HEK293 (cell line): ENCODE data around the gene CCSER1.
"Not testable (repeated sequence)": the region's sequence is repeated elsewhere in the genome, so short reads cannot be mapped to it uniquely, and the experiment has no call there.

Experiments
- CTCF ChIA-PET: fragments of 350-600 bp; formaldehyde crosslinking; extraction: SDS; loops from one replicate; lab custom pipeline; 2021; ENCODE audit warnings: antibody characterized with exemption; lab: Yijun Ruan, JAX
- POLR2A ChIA-PET: fragments of 300-600 bp; formaldehyde crosslinking; extraction: SDS; loops from one replicate; lab custom pipeline; 2020; ENCODE audit warnings: antibody characterized with exemption, inconsistent platforms; lab: Yijun Ruan, JAX
- H3K27ac ChIP-seq: fragments of 200-500 bp; sonication (Bioruptor generic); 2 replicates; pipeline ENCODE4 v1.5.1; 2014; ENCODE audit warnings: low read depth, low read length, control low read depth, inconsistent platforms; ENCODE audit errors: extremely low read depth
- H3K36me3 ChIP-seq, 2 experiments: fragments of 200-500 bp in 1 of 2; sonication (Bioruptor generic) in 1 of 2; 1 replicate in 1 of 2; 2 replicates in 1 of 2; pipeline ENCODE4 v1.5.1; 2014 to 2017; ENCODE audit warnings: inconsistent platforms in 2 of 2, low read length in 2 of 2; ENCODE audit not compliant: control insufficient read depth in 2 of 2, insufficient read depth in 1 of 2
- H3K4me1 ChIP-seq: fragments of 200-500 bp; sonication (Bioruptor generic); 2 replicates; pipeline ENCODE4 v1.5.1; 2014; ENCODE audit warnings: mild to moderate bottlenecking, low read length, inconsistent platforms; ENCODE audit not compliant: control insufficient read depth, insufficient read depth
- H3K4me3 ChIP-seq: 2 replicates; pipeline ENCODE4 v1.5.1; 2011; ENCODE audit warnings: low read depth, mild to moderate bottlenecking, control low read depth, low read length, moderate library complexity
- H3K9me3 ChIP-seq: fragments of 200-500 bp; sonication (Bioruptor generic); 2 replicates; pipeline ENCODE4 v1.5.1; 2014; ENCODE audit warnings: low read depth, low read length, inconsistent platforms; ENCODE audit not compliant: control insufficient read depth, insufficient read depth
- BCL11B ChIP-seq: fragments of 450-650 bp; formaldehyde crosslinking; IDR thresholded peaks from 2 replicates; pipeline ENCODE4 v1.5.1; 2016; ENCODE audit warnings: low read depth, missing biosample characterization, missing genetic modification characterization
- FEZF1 ChIP-seq: fragments of 450-650 bp; formaldehyde crosslinking; IDR thresholded peaks from 2 replicates; pipeline ENCODE4 v1.5.1; 2016; ENCODE audit warnings: missing biosample characterization, missing genetic modification characterization
- GFI1B ChIP-seq: fragments of 450-650 bp; formaldehyde crosslinking; IDR thresholded peaks from 2 replicates; pipeline ENCODE4 v1.5.1; 2016; ENCODE audit warnings: missing biosample characterization, missing genetic modification characterization
- INSM2 ChIP-seq: fragments of 450-650 bp; formaldehyde crosslinking; IDR thresholded peaks from 2 replicates; pipeline ENCODE4 v1.5.1; 2016; ENCODE audit warnings: missing biosample characterization, missing genetic modification characterization
- KLF16 ChIP-seq: fragments of 450-650 bp; formaldehyde crosslinking; IDR thresholded peaks from 2 replicates; pipeline ENCODE4 v1.5.1; 2017; ENCODE audit warnings: missing biosample characterization, missing genetic modification characterization
- ZFP41 ChIP-seq: fragments of 450-650 bp; formaldehyde crosslinking; IDR thresholded peaks from 2 replicates; pipeline ENCODE4 v1.5.1; 2016; ENCODE audit warnings: missing biosample characterization, missing genetic modification characterization, borderline replicate concordance
- ZNF214 ChIP-seq: fragments of 450-650 bp; formaldehyde crosslinking; IDR thresholded peaks from 2 replicates; pipeline ENCODE4 v1.5.1; 2017; ENCODE audit warnings: missing biosample characterization, mild to moderate bottlenecking, missing genetic modification characterization, borderline replicate concordance
- ZNF223 ChIP-seq: fragments of 450-650 bp; formaldehyde crosslinking; IDR thresholded peaks from 2 replicates; pipeline ENCODE4 v1.5.1; 2016; ENCODE audit warnings: missing biosample characterization, missing genetic modification characterization
- ZNF239 ChIP-seq: fragments of 450-650 bp; formaldehyde crosslinking; IDR thresholded peaks from 2 replicates; pipeline ENCODE4 v1.5.1; 2016; ENCODE audit warnings: missing biosample characterization, missing genetic modification characterization
- ZNF274 ChIP-seq, 2 experiments: fragments of 200-500 bp in 1 of 2; fragments of 450-650 bp in 1 of 2; sonication (Bioruptor generic) in 1 of 2; formaldehyde crosslinking in 1 of 2; IDR thresholded peaks; 2 replicates each; pipeline versions ENCODE4 v1.5.1 to v1.6.1; 2014 to 2016; ENCODE audit warnings: borderline replicate concordance in 1 of 2, inconsistent platforms in 1 of 2, low read length in 1 of 2, missing biosample characterization in 1 of 2, missing genetic modification characterization in 1 of 2
- ZNF292 ChIP-seq: fragments of 450-650 bp; formaldehyde crosslinking; IDR thresholded peaks from 2 replicates; pipeline ENCODE4 v1.5.1; 2016; ENCODE audit warnings: low read depth, missing biosample characterization, missing genetic modification characterization, borderline replicate concordance
- ZNF341 ChIP-seq: fragments of 450-650 bp; formaldehyde crosslinking; IDR thresholded peaks from 2 replicates; pipeline ENCODE4; 2016; ENCODE audit warnings: low read depth, missing biosample characterization, missing genetic modification characterization
- ZNF391 ChIP-seq: fragments of 450-650 bp; formaldehyde crosslinking; IDR thresholded peaks from 2 replicates; pipeline ENCODE4 v1.5.1; 2016; ENCODE audit warnings: low read depth, missing biosample characterization, missing genetic modification characterization, borderline replicate concordance
- ZNF529 ChIP-seq: fragments of 450-650 bp; formaldehyde crosslinking; IDR thresholded peaks from 2 replicates; pipeline ENCODE4 v1.5.1; 2017; ENCODE audit warnings: missing genetic modification characterization, missing biosample characterization; ENCODE audit not compliant: insufficient replicate concordance
- ZNF548 ChIP-seq: fragments of 450-650 bp; formaldehyde crosslinking; IDR thresholded peaks from 2 replicates; pipeline ENCODE4 v1.5.1; 2016; ENCODE audit warnings: missing biosample characterization, missing genetic modification characterization
- ZNF585B ChIP-seq: fragments of 450-650 bp; formaldehyde crosslinking; IDR thresholded peaks from 2 replicates; pipeline ENCODE4 v1.5.1; 2016; ENCODE audit warnings: missing biosample characterization, missing genetic modification characterization
- ZNF596 ChIP-seq: fragments of 450-650 bp; IDR thresholded peaks from 2 replicates; pipeline ENCODE4 v1.5.0; 2018; ENCODE audit warnings: missing biosample characterization, mild to moderate bottlenecking, missing genetic modification characterization, moderate library complexity
- ZNF600 ChIP-seq: fragments of 450-650 bp; formaldehyde crosslinking; IDR thresholded peaks from 2 replicates; pipeline ENCODE4 v1.5.1; 2016; ENCODE audit warnings: missing biosample characterization, missing genetic modification characterization
- ZNF626 ChIP-seq: fragments of 450-650 bp; sonication (Bioruptor Pico); formaldehyde crosslinking; IDR thresholded peaks from 2 replicates; pipeline ENCODE4 v1.5.1; 2018; ENCODE audit warnings: missing biosample characterization, missing genetic modification characterization, inconsistent platforms
- ZNF629 ChIP-seq: fragments of 450-650 bp; formaldehyde crosslinking; IDR thresholded peaks from 2 replicates; pipeline ENCODE4 v1.5.1; 2017; ENCODE audit warnings: missing biosample characterization, missing genetic modification characterization
- ZNF658 ChIP-seq: fragments of 450-650 bp; formaldehyde crosslinking; IDR thresholded peaks from 2 replicates; pipeline ENCODE4; 2016; ENCODE audit warnings: missing biosample characterization, missing genetic modification characterization
- ZNF692 ChIP-seq: fragments of 450-650 bp; formaldehyde crosslinking; IDR thresholded peaks from 2 replicates; pipeline ENCODE4 v1.5.1; 2016; ENCODE audit warnings: missing biosample characterization, missing genetic modification characterization
- ZNF843 ChIP-seq: fragments of 450-650 bp; formaldehyde crosslinking; IDR thresholded peaks from 2 replicates; pipeline ENCODE4 v1.5.1; 2016; ENCODE audit warnings: missing biosample characterization, missing genetic modification characterization

CCSER1 gene

GRCh38 chr4:90904021-90904420 lies 776.8 kb downstream of the CCSER1 start:
- ChIA-PET CTCF (no interaction called here), POLR2A (no interaction called here)
- Histone ChIP-seq H3K27ac (no peak overlapping the region), H3K36me3 (no peaks in the 10 kb centered on the region), H3K4me3 (no peak overlapping the region), H3K9me3 (no peaks in the 10 kb centered on the region), H3K4me1 (no peaks in the 10 kb centered on the region)
- no peak for TF ChIP-seq ZNF529 (tag by site-specific recombination)
- TF ChIP-seq KLF16 (tag by site-specific recombination): no peak
- no peak for TF ChIP-seq ZNF600 (tag by site-specific recombination)
- TF ChIP-seq BCL11B (tag by site-specific recombination): no peak

- no peaks in the 10 kb centered on the region for H3K4me1 ChIP-seq
- no peak for TF ChIP-seq ZNF596
- TF ChIP-seq ZNF629 (tag by site-specific recombination): no peak
- no peak for TF ChIP-seq ZNF658 (tag by site-specific recombination)
- TF ChIP-seq ZNF214 (tag by site-specific recombination): no peak
- TF ChIP-seq FEZF1 (tag by site-specific recombination): no peak
- TF ChIP-seq, all 188 proteins: peak for 0
- POLR2A ChIA-PET: no interaction called here
These were observed 779.0 kb downstream of the CCSER1 start for GRCh38 chr4:90906239-90906638.

GRCh38 chr4:90911724-90912434 lies 784.7 kb downstream of the CCSER1 start:
- CTCF ChIA-PET, H3K9me3 ChIP-seq, H3K4me3 ChIP-seq, H3K27ac ChIP-seq, POLR2A ChIA-PET, H3K4me1 ChIP-seq, H3K36me3 ChIP-seq: not testable (repeated sequence)

More at GRCh38 chr4:90906239-90906638, 779.0 kb downstream of the CCSER1 start:
- no peaks in the 10 kb centered on the region for H3K36me3 ChIP-seq
- CTCF ChIA-PET: no interaction called here
- H3K9me3 ChIP-seq: no peaks in the 10 kb centered on the region
- H3K27ac ChIP-seq: no peak overlapping the region
- H3K4me3 ChIP-seq: no peak overlapping the region

GRCh38 chr4:90922174-90922573 lies 795.0 kb downstream of the CCSER1 start:
- Histone ChIP-seq H3K4me3 (no peak overlapping the region), H3K36me3 (no peaks in the 10 kb centered on the region), H3K9me3 (no peaks in the 10 kb centered on the region), H3K4me1 (no peaks in the 10 kb centered on the region), H3K27ac (no peak overlapping the region)
- CTCF ChIA-PET: no interaction called here
- TF ChIP-seq GFI1B (no peak), ZNF548 (tag by site-specific recombination) (no peak), ZNF391 (tag by site-specific recombination) (no peak)
- POLR2A ChIA-PET: no interaction called here

GRCh38 chr4:90926957-90927356 lies 799.8 kb downstream of the CCSER1 start:
- H3K9me3 ChIP-seq: no peaks in the 10 kb centered on the region
- ChIA-PET POLR2A (no interaction called here), CTCF (no interaction called here)
- H3K36me3 ChIP-seq: no peaks in the 10 kb centered on the region
- H3K27ac ChIP-seq: no peak overlapping the region
- no peaks in the 10 kb centered on the region for H3K4me1 ChIP-seq
- H3K4me3 ChIP-seq: no peak overlapping the region
- TF ChIP-seq ZNF223: no peak
- no peak for TF ChIP-seq ZFP41 (tag by site-specific recombination)
- no peak for TF ChIP-seq INSM2 (tag by site-specific recombination)
- no peak for TF ChIP-seq ZNF274 (IDR thresholded peaks at IDR 0.05; ENCODE audit: low read length)
- TF ChIP-seq ZNF274 (tag by site-specific recombination; IDR thresholded peaks at IDR 0.05; ENCODE audit: borderline replicate concordance): no peak
- TF ChIP-seq ZNF341 (tag by site-specific recombination): no peak
- no peak for TF ChIP-seq ZNF843 (tag by site-specific recombination)
- no peak for TF ChIP-seq ZNF585B (tag by site-specific recombination)
- no peak for TF ChIP-seq FEZF1 (tag by site-specific recombination)
- no peak for TF ChIP-seq ZNF626
- no peak for TF ChIP-seq ZNF692
- no peak for TF ChIP-seq ZNF292 (tag by site-specific recombination)
- no peak for TF ChIP-seq ZNF239 (tag by site-specific recombination)
